Stimulated activated CD4-positive, alpha-beta T cell treated with anti-CD3 and anti-CD28 coated beads, Interleukin-12 subunit alpha, Interleukin-12 subunit beta, amount 100 ng/mL, for 48 hours (primary cell): ENCODE measurements around the gene STPG1.

Experiments used
- DNase-seq, 3 donors: peaks; one replicate each; pipeline ENCODE4 v3.0.0-alpha.2; 2020; ENCODE audit warnings: low read depth in 2 of 3, low spot score in 1 of 3

The STPG1 gene

DNA sequence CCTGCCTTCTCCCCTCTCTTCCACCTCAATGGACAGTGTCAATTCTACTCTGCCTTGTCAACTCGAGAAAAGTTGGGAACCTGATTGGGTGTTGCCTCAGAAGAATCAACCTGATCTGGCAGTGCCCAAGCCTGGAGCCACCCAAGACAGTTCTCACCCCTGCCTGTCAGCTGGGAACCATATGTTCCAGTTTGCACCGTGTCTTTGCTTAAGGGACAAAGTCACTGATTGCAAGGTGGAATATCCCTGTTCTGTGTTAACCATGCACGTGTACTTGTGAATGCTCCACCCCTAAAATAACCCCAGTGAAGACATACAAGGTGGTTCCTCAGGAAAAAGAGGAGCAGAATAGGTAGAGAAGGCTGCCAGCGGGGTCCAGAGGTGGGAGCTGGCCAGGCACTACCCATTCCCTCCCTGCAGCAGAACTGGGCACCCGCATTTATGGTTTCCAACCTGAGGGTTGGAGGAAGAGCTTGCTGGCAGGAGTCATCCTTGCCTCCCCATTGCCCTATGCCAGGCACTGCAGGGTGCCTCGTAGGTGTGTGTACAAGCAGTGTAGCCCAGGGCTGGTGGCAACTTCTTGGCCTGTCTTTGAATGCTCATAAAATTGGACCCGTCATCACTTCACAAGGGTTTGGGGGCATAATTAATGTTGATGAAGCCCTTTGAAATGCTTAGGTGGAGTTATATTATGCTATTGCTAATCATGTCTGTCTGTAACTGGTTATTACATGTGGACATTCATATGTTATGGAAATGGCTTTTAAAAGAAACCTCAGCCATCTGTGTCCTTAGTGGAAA is 13.4 kb upstream of the STPG1 start:
- no peak for DNase-seq

DNA sequence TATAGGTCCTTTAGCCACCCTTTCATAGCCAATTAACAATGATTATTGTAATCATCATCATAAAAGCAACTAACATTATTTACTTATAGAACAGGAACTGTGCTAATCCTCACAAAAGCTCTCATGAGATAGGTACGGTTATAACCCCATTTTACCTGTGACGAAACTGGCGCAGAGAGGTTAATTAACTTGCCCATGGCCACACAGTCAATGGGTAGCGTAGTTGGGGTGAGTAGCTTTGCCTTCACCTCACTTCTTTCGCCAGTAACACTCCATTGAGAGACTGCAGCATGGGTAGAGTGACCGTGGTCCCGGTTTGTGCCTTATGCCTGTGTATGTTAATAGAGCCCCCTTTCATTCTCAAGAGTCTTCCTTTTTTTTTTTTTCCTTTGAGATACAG is 12.3 kb upstream of the STPG1 start:
- no peak for DNase-seq

DNA sequence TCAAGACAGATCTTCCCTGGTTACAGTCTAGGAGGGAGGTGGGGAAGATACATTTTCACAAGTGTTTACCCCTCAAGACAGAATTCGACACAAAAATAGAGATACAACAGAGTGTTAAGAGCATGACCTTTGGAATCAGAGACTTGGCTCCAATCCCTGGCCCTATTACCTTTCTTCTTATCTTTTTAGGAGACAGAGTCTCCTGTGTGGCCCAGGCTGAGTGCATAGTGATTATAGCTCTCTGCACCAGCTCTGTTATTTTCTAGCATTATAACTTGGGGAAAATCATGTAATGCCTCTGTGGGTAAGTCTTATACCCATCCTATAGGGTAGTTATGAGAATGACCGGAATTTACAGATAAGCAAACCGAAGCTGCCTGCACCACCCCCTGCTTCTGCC is 11.9 kb upstream of the STPG1 start:
- no peak for DNase-seq

DNA sequence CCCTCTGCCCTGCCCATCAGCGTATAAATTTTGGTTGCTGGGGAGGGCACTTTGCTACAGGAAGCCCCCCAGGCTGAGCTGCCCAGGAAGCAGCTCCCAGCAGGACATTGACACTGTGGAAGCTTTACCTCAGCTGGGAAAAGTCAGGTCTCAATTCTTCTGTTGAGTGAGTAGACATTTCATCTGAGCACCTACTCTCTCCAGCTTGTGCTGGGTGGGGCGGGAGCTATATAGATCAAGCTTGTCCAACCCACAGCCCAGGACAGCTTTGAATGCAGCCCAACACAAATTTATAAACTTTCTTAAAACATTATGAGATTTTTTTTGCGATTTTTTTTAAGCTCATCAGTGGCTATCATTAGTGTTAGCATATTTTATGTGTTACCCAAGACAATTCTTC is 11.4 kb upstream of the STPG1 start:
- DNase-seq = no peak

DNA sequence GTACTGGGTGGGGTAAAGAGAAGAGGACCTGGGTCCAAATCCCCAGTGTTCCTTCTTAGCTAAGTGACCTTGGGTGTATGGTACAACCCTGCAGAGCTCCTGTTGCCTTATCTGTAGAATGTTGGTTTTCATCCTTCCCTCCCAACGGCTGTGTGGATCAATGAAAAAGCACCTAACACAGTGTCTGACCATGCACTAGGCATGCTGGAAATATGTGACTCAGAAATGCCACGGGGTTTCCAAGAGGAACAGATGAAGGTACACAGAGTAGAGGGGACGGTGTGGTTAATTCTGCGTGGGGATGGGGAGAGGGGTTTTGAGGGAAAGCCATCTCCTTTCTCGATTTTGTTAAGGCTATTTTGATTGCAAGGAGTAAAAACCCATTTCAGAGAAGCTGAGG is 10.6 kb upstream of the STPG1 start:
- DNase-seq = peak in 1 of 3 donors; percentile 20

DNA sequence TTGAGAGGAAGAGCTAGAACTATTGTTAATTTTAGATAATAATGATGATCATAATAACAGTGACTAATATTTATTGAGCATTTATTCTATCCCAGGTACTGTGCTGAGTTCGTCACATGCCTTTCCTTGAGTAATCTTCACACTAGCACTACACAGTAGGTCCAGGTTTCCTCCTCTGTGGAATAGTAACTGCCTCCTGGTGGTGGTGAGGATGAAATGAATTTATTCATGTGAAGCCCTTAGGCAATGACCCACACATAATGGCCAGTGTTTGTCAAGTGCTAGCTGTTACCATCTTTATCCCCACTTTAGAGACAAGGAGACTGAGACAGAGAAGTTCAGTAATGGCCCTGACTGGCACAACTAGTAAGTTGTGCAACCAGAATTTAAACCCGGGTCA is 7.9 kb upstream of the STPG1 start:
- no peak for DNase-seq

DNA sequence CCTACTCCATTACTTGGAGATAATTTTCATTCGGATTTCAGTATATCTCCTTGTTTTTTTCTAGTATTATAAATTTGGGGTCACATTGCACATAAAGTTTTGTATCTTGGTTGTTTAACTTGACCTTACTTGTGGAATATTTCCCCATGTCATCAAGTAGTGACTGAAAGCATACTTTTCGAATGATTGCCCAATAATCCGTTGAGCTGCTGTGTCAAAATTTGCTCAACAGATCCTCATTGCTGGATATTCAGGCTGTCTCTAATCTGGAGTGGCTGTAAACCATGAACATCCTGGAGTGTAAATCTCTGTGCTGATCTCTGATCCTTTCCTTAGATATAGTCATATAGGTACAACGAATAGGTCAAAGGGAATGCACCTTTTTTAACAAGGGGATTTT is 7.0 kb upstream of the STPG1 start:
- DNase-seq = no peak

DNA sequence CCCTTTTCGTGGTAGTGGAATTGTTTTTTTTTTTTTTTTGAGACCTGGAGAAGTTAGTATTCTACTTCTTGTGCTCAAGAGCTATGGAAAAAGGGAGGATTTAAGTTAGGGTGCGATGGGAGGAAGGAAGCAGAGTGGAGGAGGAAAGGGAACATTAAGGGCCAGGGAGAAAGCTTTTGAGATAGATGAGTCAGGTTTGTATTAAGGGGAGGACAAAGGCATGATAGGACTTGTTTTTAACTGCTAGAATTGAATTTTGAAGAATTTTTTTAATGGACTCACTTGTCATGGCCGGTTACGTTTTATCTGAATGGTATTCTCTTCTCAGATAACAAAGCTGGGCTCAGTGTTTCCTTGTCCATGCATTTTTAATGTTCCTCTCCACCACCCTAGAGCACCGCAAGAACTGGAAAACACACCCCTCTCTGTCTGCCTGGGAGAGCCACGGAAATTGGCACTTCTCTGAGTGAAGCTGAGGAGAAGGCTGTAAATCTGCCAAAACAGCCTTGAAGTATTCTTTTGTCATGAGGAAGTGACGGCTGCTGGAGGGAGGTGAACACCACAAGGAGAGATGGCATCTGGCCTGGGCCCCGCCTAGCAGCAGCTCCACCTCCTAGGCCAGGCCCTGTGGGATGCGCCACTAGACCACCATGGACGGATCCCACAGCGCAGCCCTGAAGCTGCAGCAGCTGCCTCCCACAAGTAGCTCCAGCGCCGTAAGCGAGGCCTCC is 5.5 kb upstream of the STPG1 start:
- no peak for DNase-seq

DNA sequence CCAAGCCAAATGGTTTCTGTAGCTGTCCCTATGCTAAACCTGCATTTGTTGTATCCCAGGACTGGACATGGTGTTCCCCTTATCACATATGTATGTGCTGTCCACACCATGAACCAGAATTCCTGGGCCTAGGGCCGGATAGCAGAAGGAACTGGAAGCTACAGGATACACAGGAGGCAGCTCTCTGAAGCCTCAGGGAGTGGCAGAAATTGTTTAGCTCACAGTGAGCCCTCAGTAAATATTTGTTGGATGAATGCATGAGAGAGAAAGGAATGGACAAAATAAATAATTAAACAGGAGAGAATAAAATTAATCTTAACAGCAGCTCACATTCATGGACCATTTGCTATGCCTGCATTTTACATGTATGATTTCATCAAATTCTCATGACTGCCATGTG is 4.1 kb upstream of the STPG1 start:
- DNase-seq = no peak

DNA sequence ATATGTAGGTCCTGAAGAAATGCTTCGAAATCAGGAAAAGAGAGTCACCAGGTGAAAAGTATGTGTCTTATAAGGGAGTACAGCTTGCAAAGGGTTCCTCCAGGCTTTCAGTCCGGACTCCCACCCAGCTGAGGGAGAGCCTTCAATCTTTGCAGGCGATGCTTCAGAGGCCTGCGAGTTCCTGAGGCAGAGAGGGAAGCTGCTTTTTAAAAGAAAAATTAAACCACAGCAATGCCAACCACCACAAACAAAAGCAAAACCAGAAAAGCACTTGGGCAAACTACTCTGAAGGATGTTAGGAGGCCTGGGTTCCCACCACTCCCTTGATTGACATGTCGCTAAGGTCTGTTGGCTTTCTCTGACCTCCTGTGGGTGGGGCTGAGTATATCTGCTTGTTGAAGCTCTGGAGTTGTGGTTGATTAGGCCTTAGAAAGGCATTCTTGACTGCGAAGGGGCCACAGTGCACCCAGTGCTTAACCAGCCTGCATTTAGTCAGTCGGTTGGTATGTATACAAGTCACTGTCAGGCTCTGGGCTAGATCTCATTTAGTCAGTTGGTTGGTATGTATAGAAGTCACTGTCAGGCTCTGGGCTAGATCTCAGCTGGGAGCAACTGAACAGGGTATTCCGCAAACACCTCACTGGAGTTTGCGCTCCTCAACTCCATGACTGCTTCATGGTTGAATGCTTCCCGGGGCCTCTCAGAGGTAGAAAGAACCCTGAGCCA is 3.2 kb upstream of the STPG1 start:
- DNase-seq = peak in 2 of 3 donors; percentile 27 to 29

DNA sequence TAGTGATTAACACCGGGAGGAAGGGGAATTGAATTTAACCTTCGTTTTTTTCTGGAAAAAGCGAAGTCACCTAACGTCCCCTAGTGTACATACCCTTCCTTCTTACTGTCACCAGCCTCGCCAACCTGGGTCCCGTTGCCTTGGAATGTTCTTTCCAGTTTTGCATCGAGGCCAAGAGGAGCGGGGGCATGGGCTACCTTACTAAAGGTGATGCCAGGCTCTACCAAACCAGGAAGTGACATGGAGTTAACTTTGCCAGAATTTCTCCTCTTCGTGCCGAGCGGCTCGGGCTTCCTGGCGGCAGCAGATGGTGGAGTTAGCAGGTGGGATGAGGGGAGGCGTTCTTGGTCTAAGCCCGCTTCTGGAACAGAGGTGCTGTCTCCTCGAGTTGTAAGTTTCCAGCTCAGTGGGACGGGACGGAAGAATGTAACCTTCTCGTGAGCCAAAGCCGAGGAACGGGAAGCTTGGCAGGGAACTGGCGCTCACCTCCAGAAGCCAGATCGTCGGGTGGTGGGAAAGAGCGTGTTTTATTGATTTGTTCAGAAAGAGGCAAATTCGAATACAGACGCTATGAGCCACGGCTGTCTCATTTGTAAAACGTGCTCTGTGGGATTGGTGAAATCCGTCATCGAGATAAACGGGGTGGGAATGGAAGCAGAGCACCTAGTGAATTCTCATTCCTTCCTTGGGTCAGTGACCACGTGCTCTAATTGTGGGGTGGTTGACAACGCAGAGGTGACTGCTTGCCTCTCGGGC is 2.5 kb upstream of the STPG1 start:
- DNase-seq = no peak

DNA sequence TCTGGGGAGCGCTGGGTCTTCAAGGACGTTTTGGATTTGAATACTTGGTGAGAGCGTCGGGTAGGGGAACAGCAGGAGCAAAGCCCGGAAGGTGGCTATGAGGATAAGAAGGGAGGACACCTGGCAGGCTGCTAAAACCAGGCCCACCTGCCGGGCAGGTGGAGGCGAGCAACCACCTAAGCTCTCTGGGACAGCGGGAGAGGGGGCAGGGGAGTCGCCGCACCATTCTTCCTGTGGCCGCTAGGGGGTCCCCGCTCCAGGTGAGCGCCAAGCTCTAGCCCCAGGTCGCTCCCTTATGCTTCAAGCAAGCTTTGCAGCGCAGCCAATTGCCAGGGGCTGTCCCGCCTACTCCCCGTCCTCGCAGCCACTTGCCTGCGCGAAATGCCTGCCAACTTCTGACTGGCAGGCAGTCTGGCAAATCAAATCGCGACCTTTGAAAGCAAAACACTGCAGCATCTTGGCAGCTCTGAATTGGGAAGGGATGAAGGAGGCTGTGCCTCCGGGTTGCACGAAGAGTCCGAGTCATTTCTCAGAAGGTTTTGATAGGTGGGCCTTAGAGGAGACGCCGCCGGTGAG is 1.8 kb upstream of the STPG1 start, which contains the start of gene NIPAL3:
NIPAL3 (plus strand) TSS at position 469 of the 576 bp plus-strand sequence. CDS start 3,746 bp downstream, outside the sequence.
- peak; percentile 96 to 97 (median 96) for DNase-seq

DNA sequence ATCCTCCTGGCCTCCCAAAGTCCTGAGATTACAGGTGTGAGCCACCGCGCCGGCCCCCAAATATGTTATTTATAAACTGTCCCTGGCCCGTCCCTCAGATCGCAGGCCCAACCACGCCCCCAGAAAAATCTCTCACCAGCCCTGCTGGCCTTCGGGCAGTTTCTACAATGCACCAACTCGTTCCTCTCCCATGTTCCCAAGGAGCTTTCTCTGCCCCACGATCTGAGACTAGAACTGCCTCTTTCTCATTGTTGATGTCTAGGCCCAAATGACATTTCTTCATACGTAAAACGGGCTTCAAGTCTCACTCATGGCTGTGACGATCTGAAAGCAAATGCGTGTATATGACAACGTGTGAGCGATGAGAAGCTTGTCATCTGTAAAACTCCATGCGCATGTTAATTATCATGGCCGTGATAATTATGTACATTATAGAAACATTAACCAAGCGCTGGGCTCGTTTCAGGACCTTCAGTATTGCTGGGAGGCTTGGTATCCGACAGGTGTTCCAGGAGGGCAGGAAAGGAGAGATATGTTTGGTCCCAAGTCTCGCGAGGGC is 1.3 kb upstream of the STPG1 start:
- no peak for DNase-seq

DNA sequence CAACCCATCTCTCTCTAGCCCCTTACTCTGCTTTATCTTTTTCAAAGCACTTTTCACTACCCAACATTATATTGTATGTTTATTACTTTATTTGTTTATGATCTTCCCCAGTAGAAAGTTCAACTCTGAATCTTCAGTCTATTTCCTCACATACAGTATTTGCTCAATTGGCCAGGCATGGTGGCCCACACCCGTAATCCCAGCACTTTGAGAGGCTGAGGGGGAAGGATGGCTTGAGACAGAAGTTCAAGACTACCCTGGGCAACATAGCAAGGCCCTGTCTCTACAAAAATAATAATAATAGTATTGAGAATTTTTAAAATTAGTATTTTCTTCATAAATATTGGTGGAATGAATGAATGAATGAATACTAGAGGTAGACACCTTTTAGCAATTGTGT is 1.2 kb downstream of the STPG1 start:
- DNase-seq = no peak

DNA sequence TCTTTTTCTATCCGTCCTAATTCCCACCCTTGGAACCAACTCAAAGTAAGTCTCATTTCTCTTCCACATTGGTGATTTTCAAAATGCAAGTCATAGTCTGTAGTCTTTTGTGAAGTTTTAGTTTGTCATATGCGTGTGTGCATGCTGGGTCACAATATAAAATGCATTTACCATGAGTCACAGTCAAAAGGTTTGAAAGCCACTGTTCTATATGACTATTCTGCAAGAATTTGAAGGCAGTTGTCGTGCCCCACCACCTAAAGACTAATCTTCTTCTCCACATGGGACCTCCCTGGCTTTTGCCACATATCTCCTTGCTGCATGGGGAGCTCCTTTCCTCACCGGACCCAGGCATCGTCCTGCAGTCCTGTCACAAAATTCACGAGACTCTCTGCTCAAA is 1.6 kb downstream of the STPG1 start:
- no peak for DNase-seq

DNA sequence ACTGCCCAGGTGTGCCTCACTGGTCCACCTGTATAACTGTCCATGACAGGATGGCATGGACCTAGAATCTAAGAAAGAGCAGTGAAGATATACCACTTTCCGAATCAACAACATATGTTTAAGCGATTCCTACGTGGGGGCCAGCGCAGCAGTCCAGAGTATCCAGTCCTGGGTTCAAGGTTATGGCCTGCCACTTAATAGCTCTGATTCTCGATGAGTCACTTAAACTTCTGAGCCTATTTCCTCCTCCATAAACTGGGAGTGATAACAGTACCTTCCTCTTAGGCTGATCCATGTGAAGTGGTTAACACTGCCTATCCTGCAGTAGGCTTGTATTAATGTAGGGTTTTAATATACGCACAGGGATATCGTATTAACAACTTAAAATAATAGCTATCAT is 2.8 kb downstream of the STPG1 start:
- DNase-seq = no peak

DNA sequence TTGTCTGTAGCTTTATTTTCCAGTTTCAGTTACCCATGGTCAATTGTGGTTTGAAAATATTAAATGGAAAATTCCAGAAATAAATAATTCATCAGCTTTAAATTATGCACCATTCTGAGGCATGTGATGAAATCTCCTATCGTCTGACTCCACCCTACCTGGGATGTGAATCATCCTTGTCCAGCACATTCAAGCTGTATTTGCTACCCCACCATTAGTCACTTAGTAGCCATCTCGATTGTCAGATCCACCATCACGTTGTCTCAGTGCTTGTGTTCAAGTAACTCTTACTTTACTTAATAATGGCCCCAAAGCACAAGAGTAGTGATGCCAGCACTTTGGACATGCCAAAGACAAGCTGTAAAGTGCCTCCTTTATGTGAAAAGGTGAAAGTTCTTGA is 4.0 kb downstream of the STPG1 start:
- DNase-seq = no peak

DNA sequence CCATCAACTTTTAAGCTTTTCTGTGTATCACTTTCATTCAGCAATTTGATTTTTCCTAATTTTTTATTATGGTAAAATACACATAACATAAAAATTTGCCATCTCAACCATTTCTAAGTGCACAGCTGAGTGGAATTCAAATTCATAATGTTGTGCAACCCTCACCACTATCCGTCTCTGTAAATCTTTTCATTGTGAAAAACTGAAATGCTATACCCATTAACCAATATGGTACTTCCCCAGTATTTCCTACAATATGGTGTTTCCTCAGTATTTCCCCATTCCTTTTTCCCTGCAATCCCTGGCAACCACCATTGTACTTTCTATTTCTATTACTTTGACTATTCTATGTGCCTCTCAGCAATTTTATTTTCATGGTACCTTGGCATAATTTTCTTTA is 6.8 kb downstream of the STPG1 start:
- no peak for DNase-seq

DNA sequence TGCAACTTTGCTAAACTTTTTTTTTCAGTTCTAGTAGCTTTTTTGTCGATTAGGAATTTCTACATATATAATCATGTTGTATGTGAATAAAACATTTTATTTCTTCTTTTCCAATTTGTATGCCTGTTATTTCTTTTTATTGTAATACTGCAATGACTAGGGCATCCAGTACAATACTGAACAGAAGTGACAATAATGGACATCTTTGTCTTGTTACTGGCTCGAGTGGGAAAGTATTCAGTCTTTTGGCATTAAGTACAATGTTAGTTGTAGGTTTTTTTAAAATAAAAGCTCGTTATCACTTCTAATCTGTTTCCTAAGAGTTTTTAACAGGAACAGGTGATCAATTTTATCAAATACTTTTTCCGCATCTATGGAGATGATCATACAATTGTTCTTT is 9.8 kb downstream of the STPG1 start:
- DNase-seq = no peak

DNA sequence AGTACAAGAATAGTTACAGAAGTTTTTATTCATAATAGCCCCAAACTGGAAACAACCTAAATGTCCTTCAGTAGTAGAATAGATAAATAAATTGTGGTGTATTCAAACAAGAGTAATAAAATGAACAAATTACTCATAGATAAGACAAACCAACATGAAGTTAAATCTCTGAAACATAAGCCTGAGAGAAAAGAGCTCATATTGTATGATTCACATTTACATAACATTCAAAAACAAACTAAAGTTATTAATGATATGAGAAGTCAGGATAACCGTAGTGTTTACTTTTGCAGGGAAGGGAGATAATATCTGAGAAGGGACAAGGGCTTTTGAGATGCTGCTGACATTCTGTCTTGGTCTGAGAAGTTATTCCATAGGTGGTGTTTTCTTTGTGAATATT is 13.5 kb downstream of the STPG1 start:
- no peak for DNase-seq

DNA sequence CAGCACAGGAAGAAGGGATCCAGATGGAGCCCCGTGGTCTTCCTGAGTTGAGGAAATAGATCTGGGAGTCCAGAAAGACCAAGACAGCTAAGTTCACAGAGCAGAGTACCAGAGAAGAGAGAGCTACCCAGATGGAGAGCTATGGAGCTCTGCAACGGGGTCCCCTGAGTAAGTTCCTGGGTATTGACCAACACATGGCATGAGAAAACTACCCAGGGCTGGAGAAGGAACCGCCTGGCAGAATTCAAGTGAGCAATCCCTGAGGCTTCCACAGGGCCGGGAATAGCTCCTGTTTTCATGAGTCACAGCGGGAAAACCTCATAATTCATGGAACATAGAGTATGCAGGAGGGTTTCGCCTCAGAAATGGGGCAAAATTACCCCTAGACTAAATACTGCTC is 19.7 kb downstream of the STPG1 start:
- no peak for DNase-seq
